K562 treated with DMSO at 1 percent for 4 hours (cell line): Measurements from ENCODE around the gene C20orf173. TPM values are rescaled to one million over a fixed set of nuclear protein-coding genes. Genes with fewer than 3 reads are reported as not detected.

Source experiments
- total RNA-seq: library from RNA; unstranded; fragments of 300-600 nt; gene quantifications from 2 replicates; pipeline ENCODE4 v1.2.3, GENCODE V29; 2022; ENCODE audit not compliant: insufficient read depth

The C20orf173 gene
- not detected in 2 replicates for total RNA-seq

GRCh38 chr20:35529552-35529951 lies at the start of gene C20orf173:
Gene C20orf173, minus strand, starts transcription at chr20:35529652. Its CDS starts 279 bp downstream, at chr20:35529373.

GRCh38 chr20:35541783-35542662 lies 12.6 kb upstream of the C20orf173 start, which contains the start of gene ERGIC3:
Gene ERGIC3, plus strand, starts transcription at chr20:35542078. Its CDS starts 20 bp downstream, at chr20:35542098.

Other genes starting within 250 kb of the C20orf173 start
- gene EIF6, start 244.9 kb downstream of the C20orf173 start, total RNA-seq: 205 and 207 TPM in 2 replicates
- not detected in 2 replicates for gene FAM83C, start 237.2 kb downstream of the C20orf173 start, total RNA-seq
- 33.7 and 44.0 TPM in 2 replicates for gene UQCC1, start 117.7 kb downstream of the C20orf173 start, total RNA-seq
- not detected in 2 replicates for gene GDF5, start 91.4 kb downstream of the C20orf173 start, total RNA-seq
- gene CEP250, start 74.1 kb downstream of the C20orf173 start, total RNA-seq: 14.5 TPM in 2 replicates
- 324 and 354 TPM in 2 replicates for gene ERGIC3, start 12.4 kb upstream of the C20orf173 start, total RNA-seq
- 4.2 and 7.1 TPM in 2 replicates for gene SPAG4, start 86.2 kb upstream of the C20orf173 start, total RNA-seq
- 106 and 154 TPM in 2 replicates for gene CPNE1, start 135.2 kb upstream of the C20orf173 start, total RNA-seq
- 15.1 and 19.4 TPM in 2 replicates for gene RBM12, start 135.2 kb upstream of the C20orf173 start, total RNA-seq
- 21.3 and 33.8 TPM in 2 replicates for gene NFS1, start 169.7 kb upstream of the C20orf173 start, total RNA-seq
- gene ROMO1, start 169.8 kb upstream of the C20orf173 start, total RNA-seq: 233 and 315 TPM in 2 replicates
- gene RBM39, start 212.6 kb upstream of the C20orf173 start, total RNA-seq: 98.0 and 181 TPM in 2 replicates
- 21.4 and 34.1 TPM in 2 replicates for gene PHF20, start 242.4 kb upstream of the C20orf173 start, total RNA-seq